ENCODE data around the gene CNTNAP2. TPM values are rescaled to one million over a fixed set of nuclear protein-coding genes. Genes with fewer than 3 reads are reported as not detected.

The CNTNAP2 gene
- total and polyA plus RNA-seq, 2 of the 8 experiments (the other 6 are each of a cell fraction or from before 2014, with no cell fraction given), result 27.9 to 71.0 TPM

- H3K9me3 ChIP-seq (ENCODE audit: insufficient read depth in 2 of 2, low read depth in 1 of 2, low read length in 1 of 2), result no peaks in the 10 kb centered on the region
- H2BK20ac ChIP-seq (ENCODE audit: low read length), result 0 out of 2 replicates have a peak overlapping the region, but pooled peaks have one; percentile 61
- no peak overlapping the region for H2BK12ac ChIP-seq (ENCODE audit: low read depth, low read length)
- H3K4me3 ChIP-seq (ENCODE audit: extremely low read depth in 1 of 4, insufficient read depth in 2 of 4, low read depth in 3 of 4, low read length in 4 of 4), result no peak overlapping the region
- no peak overlapping the region for H3K56ac ChIP-seq (replicated peaks; ENCODE audit: insufficient read length, low read depth, low read length)
- H3K4me1 ChIP-seq (replicated peaks in 1 of 4; ENCODE audit: control insufficient read depth in 3 of 4, insufficient read depth in 4 of 4, low read length in 3 of 4), result 0 out of 7 replicates have a peak, but pooled peaks cover 0 to 3% (median 0%) of the 10 kb centered on the region in 4 experiments
- H2BK15ac ChIP-seq (ENCODE audit: low read length), result no peak overlapping the region
- no peaks in the 10 kb centered on the region for H3K79me1 ChIP-seq (ENCODE audit: low read depth, low read length)
- H2BK120ac ChIP-seq (replicated peaks; ENCODE audit: low read depth, low read length), result no peak overlapping the region
- no peak for FAIRE-seq
- H2AFZ ChIP-seq (ENCODE audit: low read length), result no peak overlapping the region
- CTCF ChIA-PET (ENCODE audit: partially characterized antibody), result interaction anchor here (0.6 kb wide), 1 partner anchor 126 kb away, joined by 3 read pairs; no protein-coding TSS in a partner anchor
- H3K79me2 ChIP-seq (ENCODE audit: control insufficient read depth in 1 of 2, insufficient read depth in 2 of 2, low read length in 2 of 2), result no peaks in the 10 kb centered on the region
- no peaks in the 10 kb centered on the region for H3K23me2 ChIP-seq (ENCODE audit: low read depth, low read length)
- H3K23ac ChIP-seq (ENCODE audit: insufficient read length), result no peak overlapping the region
- H2AK5ac ChIP-seq (ENCODE audit: low read depth, low read length), result no peak overlapping the region
- H3K14ac ChIP-seq (ENCODE audit: insufficient read length), result no peak overlapping the region
- WGBS, 2 experiments (ENCODE audit: extremely low coverage in 1 of 2, insufficient coverage in 1 of 2, insufficient read length in 1 of 2, insufficient replicate concordance in 2 of 2, low coverage in 1 of 2, low lambda C conversion rate in 2 of 2, missing lambda C conversion rate in 1 of 2), result 86% methylated on average over 4 of the region's 4 CpGs; no CpG with 5 or more reads in 1 of the 2 experiments
- H3K4ac ChIP-seq (replicated peaks; ENCODE audit: insufficient read length, low read depth, low read length), result no peak overlapping the region
- H4K91ac ChIP-seq (replicated peaks; ENCODE audit: insufficient read length, low read length), result no peak overlapping the region
- no peak overlapping the region for H3K18ac ChIP-seq (ENCODE audit: extremely low read depth, low read length)
- H3K9ac ChIP-seq (replicated peaks in 1 of 4; ENCODE audit: extremely low read depth in 1 of 4, low read depth in 3 of 4, low read length in 3 of 4), result no peak overlapping the region
- no peak for DNase-seq (ENCODE audit: low read depth in 1 of 2, low spot score in 2 of 2)
- H4K8ac ChIP-seq (ENCODE audit: extremely low read depth, insufficient read depth, low read length), result no peak overlapping the region
- H4K20me1 ChIP-seq (replicated peaks in 1 of 2; ENCODE audit: control insufficient read depth in 1 of 2, insufficient read depth in 2 of 2, low read length in 2 of 2), result no peaks in the 10 kb centered on the region
- H3K4me2 ChIP-seq (ENCODE audit: insufficient read depth in 1 of 2, low read depth in 2 of 2, low read length in 2 of 2), result no peak overlapping the region
- H3K27me3 ChIP-seq (replicated peaks in 1 of 4; ENCODE audit: control insufficient read depth in 3 of 4, extremely low read depth in 1 of 4, insufficient read depth in 3 of 4, low read length in 3 of 4), result no peaks in the 10 kb centered on the region
- H2BK5ac ChIP-seq (ENCODE audit: low read depth, low read length), result no peak overlapping the region
- no peak overlapping the region for H4K5ac ChIP-seq (ENCODE audit: insufficient read length, low read depth, low read length)
- no peaks in the 10 kb centered on the region for H3K36me3 ChIP-seq (ENCODE audit: control insufficient read depth in 2 of 4, insufficient read depth in 4 of 4, low read length in 3 of 4)
- POLR2A ChIA-PET (ENCODE audit: partially characterized antibody), result no interaction called here
- H3K27ac ChIP-seq (ENCODE audit: low read depth, low read length), result no peak overlapping the region
- TF ChIP-seq CBX5 (IDR thresholded peaks at IDR 0.05; ENCODE audit: low read depth, low read length), result no peak
- no peak for TF ChIP-seq TAF1 (IDR thresholded peaks at IDR 0.05; ENCODE audit: low read depth, low read length)
- TF ChIP-seq CREB1 (IDR thresholded peaks at IDR 0.05), result no peak
- no peak for TF ChIP-seq RFX5 (IDR thresholded peaks at IDR 0.05; ENCODE audit: borderline replicate concordance, low read depth, low read length)
- TF ChIP-seq SRF (IDR thresholded peaks at IDR 0.05; ENCODE audit: low read depth, low read length), result no peak
- TF ChIP-seq CTCF (IDR thresholded peaks at IDR 0.05; ENCODE audit: control extremely low read depth in 1 of 3, insufficient read depth in 1 of 3, low read depth in 1 of 3, low read length in 3 of 3), result no peak
- no peak for TF ChIP-seq ZNF274 (IDR thresholded peaks at IDR 0.05; ENCODE audit: borderline replicate concordance, extremely low read depth, low read length)
- TF ChIP-seq SIRT6 (IDR thresholded peaks at IDR 0.05; ENCODE audit: low read length), result no peak
- TF ChIP-seq SP2 (IDR thresholded peaks at IDR 0.05; ENCODE audit: low read length), result no peak
- no peak for TF ChIP-seq EZH2 (IDR thresholded peaks at IDR 0.05; ENCODE audit: low read depth, low read length, severe bottlenecking)
- TF ChIP-seq SP4 (IDR thresholded peaks at IDR 0.05; ENCODE audit: low read length), result no peak
- TF ChIP-seq RXRA (IDR thresholded peaks at IDR 0.05; ENCODE audit: insufficient read depth, low read depth, low read length), result no peak
- TF ChIP-seq RAD21 (IDR thresholded peaks at IDR 0.05 in 1 of 2, conservative IDR thresholded peaks at IDR 0.05 in 1 of 2; ENCODE audit: low read depth in 2 of 2, low read length in 2 of 2), result no peak
These were observed 2005.2 kb downstream of the CNTNAP2 start for GRCh38 chr7:148121847-148122246.
